ENCODE measurements around the gene TESK1. TPM values are rescaled to one million over a fixed set of nuclear protein-coding genes. Genes with fewer than 3 reads are reported as not detected.
A peak's percentile ranks its signal among the peaks of the same experiment; 100 is the strongest.
"Not testable (repeated sequence)": the region's sequence is repeated elsewhere in the genome, so short reads cannot be mapped to it uniquely, and the experiment has no call there.

Gene TESK1
- total RNA-seq, 1 donor from 2014 or later = 70.2 TPM

- TF ChIP-seq, protein P1, sequence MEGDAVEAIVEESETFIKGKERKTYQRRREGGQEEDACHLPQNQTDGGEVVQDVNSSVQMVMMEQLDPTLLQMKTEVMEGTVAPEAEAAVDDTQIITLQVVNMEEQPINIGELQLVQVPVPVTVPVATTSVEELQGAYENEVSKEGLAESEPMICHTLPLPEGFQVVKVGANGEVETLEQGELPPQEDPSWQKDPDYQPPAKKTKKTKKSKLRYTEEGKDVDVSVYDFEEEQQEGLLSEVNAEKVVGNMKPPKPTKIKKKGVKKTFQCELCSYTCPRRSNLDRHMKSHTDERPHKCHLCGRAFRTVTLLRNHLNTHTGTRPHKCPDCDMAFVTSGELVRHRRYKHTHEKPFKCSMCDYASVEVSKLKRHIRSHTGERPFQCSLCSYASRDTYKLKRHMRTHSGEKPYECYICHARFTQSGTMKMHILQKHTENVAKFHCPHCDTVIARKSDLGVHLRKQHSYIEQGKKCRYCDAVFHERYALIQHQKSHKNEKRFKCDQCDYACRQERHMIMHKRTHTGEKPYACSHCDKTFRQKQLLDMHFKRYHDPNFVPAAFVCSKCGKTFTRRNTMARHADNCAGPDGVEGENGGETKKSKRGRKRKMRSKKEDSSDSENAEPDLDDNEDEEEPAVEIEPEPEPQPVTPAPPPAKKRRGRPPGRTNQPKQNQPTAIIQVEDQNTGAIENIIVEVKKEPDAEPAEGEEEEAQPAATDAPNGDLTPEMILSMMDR (IDR thresholded peaks at IDR 0.05) = no peak
- Histone ChIP-seq H3K36me3 (no peaks in the 10 kb centered on the region), H3K9me3 (no peaks in the 10 kb centered on the region), H3K27me3 (no peaks in the 10 kb centered on the region), H3K4me1 (peaks cover 5 to 6% of the 10 kb centered on the region in 2 donors), H3K27ac (no peak overlapping the region), H3K4me3 (no peak overlapping the region)
- intact Hi-C loops (cut with DNase I) = loop anchor here (10.0 kb wide), 1 partner anchor 302 kb away; no protein-coding TSS in a partner anchor
- no peak for DNase-seq (ENCODE audit: low spot score in 2 of 2)
Measured at GRCh38 chr9:35643046-35643445, 38.0 kb downstream of the TESK1 start.

- H3K4me3 ChIP-seq = peak overlapping the region; percentile 66 to 68
- H3K9me3 ChIP-seq; H3K36me3 ChIP-seq; DNase-seq (ENCODE audit: low spot score in 2 of 2); H3K27me3 ChIP-seq: not testable (repeated sequence)
- intact Hi-C loops (cut with DNase I) = loop anchor here (1.0 to 10.0 kb wide), 6 partner anchors 41 to 533 kb away; partner anchors contain the start of gene RUSC2
- peaks cover 15 to 33% of the 10 kb centered on the region in 2 donors for H3K4me1 ChIP-seq
- H3K27ac ChIP-seq = peak overlapping the region; percentile 94 to 95
Measured at GRCh38 chr9:35645736-35646135, 40.7 kb downstream of the TESK1 start.

GRCh38 chr9:35646153-35646532 lies 41.1 kb downstream of the TESK1 start:
- DNase-seq (ENCODE audit: low spot score in 2 of 2) = no peak

DNA sequence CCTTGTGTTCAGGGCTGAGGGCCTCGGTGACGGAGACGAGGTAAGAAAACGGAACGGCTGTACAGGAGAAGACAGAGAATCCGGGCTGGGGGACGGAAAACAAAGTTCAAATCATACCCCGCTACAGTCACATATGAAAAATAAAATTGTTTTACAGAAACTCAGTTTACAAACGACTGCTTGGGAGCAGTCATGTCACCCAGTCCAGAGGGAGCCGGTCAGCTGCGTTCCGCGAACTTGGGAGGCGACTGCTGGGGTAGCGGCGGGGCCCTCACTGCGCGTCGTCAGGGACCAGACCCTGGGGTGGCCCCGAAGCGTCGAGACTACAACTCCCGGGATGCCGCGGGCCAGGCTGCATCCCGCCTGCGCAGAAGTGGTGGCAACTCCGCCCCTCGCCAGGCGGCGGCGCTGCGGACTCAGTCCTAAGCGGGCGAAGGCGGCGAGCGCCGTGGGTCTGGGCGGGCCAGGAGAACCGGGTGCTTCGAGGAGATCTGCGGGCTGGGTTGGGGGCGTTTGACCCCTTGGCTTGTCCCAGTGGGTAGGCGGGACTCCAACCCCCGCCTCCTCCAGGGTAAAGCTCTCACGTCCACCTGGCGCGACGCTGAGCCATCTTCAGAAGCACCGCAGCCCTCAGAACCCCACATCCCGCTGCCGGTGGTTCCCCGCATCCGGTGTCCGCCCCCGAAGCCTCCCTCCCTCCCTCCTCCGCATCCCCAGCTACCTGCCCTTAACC lies 41.6 kb downstream of the TESK1 start:
- TF ChIP-seq, protein P1 (IDR thresholded peaks at IDR 0.05) = peak; percentile 97 to 99 (median 97)
- intact Hi-C loops (cut with DNase I) = loop anchor here (1.0 to 10.0 kb wide), 6 partner anchors 42 to 534 kb away; partner anchors contain the start of gene RUSC2

More at GRCh38 chr9:35646153-35646532, 41.1 kb downstream of the TESK1 start:
- no peaks in the 10 kb centered on the region for H3K9me3 ChIP-seq
- H3K4me3 ChIP-seq = peak overlapping the region; percentile 66 to 68
- H3K27ac ChIP-seq = peak overlapping the region; percentile 94 to 95
- H3K27me3 ChIP-seq = no peaks in the 10 kb centered on the region
- peaks cover 15 to 37% of the 10 kb centered on the region in 2 donors for H3K4me1 ChIP-seq
- H3K36me3 ChIP-seq = no peaks in the 10 kb centered on the region
- TF ChIP-seq, protein P1 (IDR thresholded peaks at IDR 0.05) = peak in 1 of 3 experiments; percentile 18
- intact Hi-C loops (cut with DNase I) = loop anchor here (1.0 to 10.0 kb wide), 6 partner anchors 42 to 534 kb away; partner anchors contain the start of gene RUSC2

DNA sequence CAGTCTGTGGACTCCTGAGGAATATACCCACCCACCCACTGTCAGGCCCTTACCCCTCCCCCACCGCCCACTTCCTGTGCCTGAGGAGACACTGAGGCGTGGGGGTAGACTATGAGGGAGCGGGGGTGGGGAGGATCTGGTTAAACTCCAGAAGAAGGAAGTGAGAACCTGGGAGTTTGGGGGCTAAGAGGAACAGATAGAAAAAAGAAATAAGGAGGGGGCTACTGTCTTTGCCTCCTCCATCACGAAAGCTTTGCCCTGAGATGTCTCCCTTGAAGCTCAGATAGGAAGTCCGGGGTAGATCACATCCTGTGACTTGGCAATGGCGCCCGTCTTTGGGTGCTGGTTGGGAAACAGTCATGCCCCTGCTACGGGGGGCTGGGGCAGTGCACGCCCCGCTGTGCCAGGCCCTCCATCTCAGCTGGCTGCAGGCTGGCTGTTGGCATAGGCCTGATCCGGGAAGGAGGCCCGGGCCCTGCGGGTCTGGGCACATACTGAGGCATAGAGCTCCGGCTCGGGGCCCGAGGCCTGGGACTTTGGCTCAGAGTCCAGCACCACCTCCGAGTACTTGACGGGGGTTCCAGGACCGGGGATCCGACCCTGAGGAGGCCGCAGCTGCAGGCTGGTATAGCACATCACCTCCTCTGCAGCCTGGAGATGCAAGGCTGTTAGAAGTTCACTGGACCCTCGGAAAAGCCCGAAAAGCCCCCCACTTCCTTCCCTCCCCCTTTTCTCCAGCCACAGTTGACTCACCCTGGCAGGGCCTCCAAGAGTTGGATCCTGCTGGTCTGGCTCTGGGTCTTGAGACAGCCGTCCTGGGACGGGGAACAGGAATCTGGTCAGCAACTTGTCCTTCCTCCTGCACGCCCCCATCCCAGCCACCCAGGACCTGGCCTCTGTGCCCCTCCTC lies 44.6 kb downstream of the TESK1 start:
- peak overlapping the region; percentile 2 to 50 for H3K4me3 ChIP-seq
- no peaks in the 10 kb centered on the region for H3K9me3 ChIP-seq
- peaks cover 15 to 37% of the 10 kb centered on the region in 2 donors for H3K4me1 ChIP-seq
- intact Hi-C loops (cut with DNase I) = loop anchor here (5.0 to 10.0 kb wide), 5 partner anchors 157 to 537 kb away; partner anchors contain the start of genes HRCT1, RUSC2 and SPAAR
- no peaks in the 10 kb centered on the region for H3K27me3 ChIP-seq
- H3K27ac ChIP-seq = peak overlapping the region; percentile 94 to 95
- H3K36me3 ChIP-seq = no peaks in the 10 kb centered on the region
- peak in 1 of 2 donors; percentile 88 for DNase-seq (ENCODE audit: low spot score in 2 of 2)
- TF ChIP-seq, protein P1 (IDR thresholded peaks at IDR 0.05) = no peak

More for the DNA sequence above, 41.6 kb downstream of the TESK1 start:
- H3K27me3 ChIP-seq = no peaks in the 10 kb centered on the region
- peak; percentile 66 to 96 for DNase-seq (ENCODE audit: low spot score in 2 of 2)
- H3K4me1 ChIP-seq = peaks cover 15 to 37% of the 10 kb centered on the region in 2 donors
- no peaks in the 10 kb centered on the region for H3K36me3 ChIP-seq
- peak overlapping the region; percentile 94 to 95 for H3K27ac ChIP-seq
- H3K4me3 ChIP-seq = peak overlapping the region; percentile 66 to 68
- no peaks in the 10 kb centered on the region for H3K9me3 ChIP-seq
